Kidney (tissue), 14 donors: ENCODE data around the gene HRC. TPM values are rescaled to one million over a fixed set of nuclear protein-coding genes. Genes with fewer than 3 reads are reported as not detected.

Experiments
- DNase-seq, 5 donors: peaks; one replicate each; pipeline ENCODE4 v3.0.0-alpha.2; 2013 to 2020
- FAIRE-seq: peaks from 2 replicates; lab custom pipeline; 2012; peaks lifted over from hg19 to GRCh38; lab: Jason Lieb, UNC
- H3K27ac ChIP-seq, 2 donors: one replicate each; pipeline ENCODE4 v1.7.0; 2013; ENCODE audit warnings: low read depth in 2 of 2, low read length in 2 of 2, inconsistent platforms in 1 of 2
- H3K27me3 ChIP-seq: one replicate; pipeline ENCODE4 v1.7.1; 2013; ENCODE audit warnings: low read length, inconsistent platforms; ENCODE audit not compliant: control insufficient read depth, insufficient read depth
- H3K36me3 ChIP-seq, 3 donors: one replicate each; pipeline versions ENCODE4 v1.7.0 to v1.7.1; 2013; ENCODE audit warnings: low read length in 3 of 3, control low read depth in 1 of 3, inconsistent platforms in 1 of 3; ENCODE audit not compliant: insufficient read depth in 3 of 3, control insufficient read depth in 2 of 3
- H3K4me1 ChIP-seq, 3 donors: one replicate each; pipeline versions ENCODE4 v1.7.0 to v1.7.1; 2013; ENCODE audit warnings: low read length in 3 of 3, inconsistent platforms in 1 of 3, low read depth in 1 of 3; ENCODE audit not compliant: control insufficient read depth in 2 of 3, insufficient read depth in 2 of 3
- H3K4me3 ChIP-seq, 3 donors: one replicate each; pipeline versions ENCODE4 v1.7.0 to v1.8.1; 2013; ENCODE audit warnings: low read length in 3 of 3, control low read depth in 1 of 3, inconsistent platforms in 1 of 3
- H3K9ac ChIP-seq, 3 donors: one replicate each; pipeline versions ENCODE4 v1.7.0 to v1.7.1; 2013; ENCODE audit warnings: low read length in 3 of 3, control low read depth in 1 of 3, inconsistent platforms in 1 of 3
- H3K9me3 ChIP-seq, 3 donors: one replicate each; pipeline versions ENCODE4 v1.7.0 to v1.7.1; 2013; ENCODE audit warnings: low read length in 3 of 3, control low read depth in 1 of 3, inconsistent platforms in 1 of 3; ENCODE audit not compliant: control insufficient read depth in 2 of 3, insufficient read depth in 1 of 3
- intact Hi-C: fragments of 100-400 bp; cut with DNase I; formaldehyde crosslinking; loops from one replicate; pipeline ENCODE4 v1.11.1; 2022
- polyA plus RNA-seq: library from polyadenylated mRNA; stranded (reverse); fragments of 350-450 nt; fragmentation: Illumina TruSeq; extraction: RNeasy Lipid Tissue Mini Kit (QIAGEN cat#74804); gene quantifications from one replicate; pipeline ENCODE4 v1.2.3, GENCODE V29; 2014; ENCODE audit warnings: low read depth, low replicate concordance; ENCODE audit not compliant: insufficient read depth
- total RNA-seq: library from RNA; stranded (reverse); fragmentation: NEBNext Ultra II Directional; extraction: Animal tissue kit (Norgen Biotek cat#: 25700); gene quantifications from one replicate; pipeline ENCODE4 v1.2.1, GENCODE V29; 2021
- TF ChIP-seq, protein P1 (sequence below): IDR thresholded peaks from 3 replicates; pipeline ENCODE4 v1.5.1; 2012; ENCODE audit warnings: mild to moderate bottlenecking, moderate library complexity, borderline replicate concordance; ENCODE audit not compliant: insufficient read depth; ENCODE audit errors: extremely low read depth
- donor health status: control.
- donor health status: control.
- donor health status: control.
- donor health status: control.
- donor health status: control.
- donor health status: DM: yes; HTN: yes; CAD: no.
- donor health status: Normal renal cell carcinoma (clear cell type).

The HRC gene
- total and polyA plus RNA-seq, 2 donors from 2014 or later, result 4.2 to 7.0 TPM

DNA sequence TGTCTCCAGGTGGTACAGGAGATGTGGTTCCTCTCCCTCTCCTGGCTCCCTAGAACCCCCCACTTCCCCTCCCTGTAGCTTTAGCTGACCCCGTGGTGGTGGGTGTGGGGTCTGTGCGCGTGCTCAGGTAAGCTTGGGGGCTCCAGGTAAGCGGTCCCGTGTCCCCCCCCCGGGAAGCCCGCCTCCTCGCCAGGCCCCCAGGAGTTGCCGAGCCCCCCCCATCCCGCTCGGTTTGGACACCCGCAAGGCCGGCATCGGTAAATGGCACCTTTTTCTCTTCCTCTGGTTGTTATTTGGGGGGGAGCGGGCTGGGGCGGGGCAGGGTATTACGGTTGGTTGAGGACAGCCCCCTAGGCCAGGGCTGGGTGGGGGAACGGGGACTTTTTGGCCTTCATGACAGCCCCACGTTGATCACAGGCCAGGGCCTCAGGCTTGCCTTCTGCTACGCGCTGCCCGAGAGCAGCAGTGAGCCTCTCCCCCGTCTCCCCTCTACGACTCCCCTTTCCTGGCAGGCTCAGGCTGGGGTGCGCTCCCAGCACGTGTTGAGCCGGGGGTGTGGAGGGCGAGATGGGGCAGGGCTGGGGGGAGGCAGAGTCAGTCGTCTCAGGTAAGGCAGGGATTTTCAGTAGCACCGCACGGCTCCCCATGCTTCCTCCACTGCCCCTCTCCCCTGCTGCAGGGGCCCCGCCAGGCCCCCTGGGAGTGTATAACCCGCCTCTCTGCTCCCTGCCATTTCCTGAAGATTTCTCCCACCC, 51.7 kb downstream of the HRC start:
- peaks cover 8 to 52% (median 36%) of the 10 kb centered on the region in 3 donors for H3K36me3 ChIP-seq
- no peaks in the 10 kb centered on the region for H3K4me1 ChIP-seq
- no peak for DNase-seq
- intact Hi-C loops, result loop anchor here (10.0 kb wide), 1 partner anchor 111 kb away; no protein-coding TSS in a partner anchor
- H3K9me3 ChIP-seq, result no peaks in the 10 kb centered on the region
- TF ChIP-seq, protein P1, sequence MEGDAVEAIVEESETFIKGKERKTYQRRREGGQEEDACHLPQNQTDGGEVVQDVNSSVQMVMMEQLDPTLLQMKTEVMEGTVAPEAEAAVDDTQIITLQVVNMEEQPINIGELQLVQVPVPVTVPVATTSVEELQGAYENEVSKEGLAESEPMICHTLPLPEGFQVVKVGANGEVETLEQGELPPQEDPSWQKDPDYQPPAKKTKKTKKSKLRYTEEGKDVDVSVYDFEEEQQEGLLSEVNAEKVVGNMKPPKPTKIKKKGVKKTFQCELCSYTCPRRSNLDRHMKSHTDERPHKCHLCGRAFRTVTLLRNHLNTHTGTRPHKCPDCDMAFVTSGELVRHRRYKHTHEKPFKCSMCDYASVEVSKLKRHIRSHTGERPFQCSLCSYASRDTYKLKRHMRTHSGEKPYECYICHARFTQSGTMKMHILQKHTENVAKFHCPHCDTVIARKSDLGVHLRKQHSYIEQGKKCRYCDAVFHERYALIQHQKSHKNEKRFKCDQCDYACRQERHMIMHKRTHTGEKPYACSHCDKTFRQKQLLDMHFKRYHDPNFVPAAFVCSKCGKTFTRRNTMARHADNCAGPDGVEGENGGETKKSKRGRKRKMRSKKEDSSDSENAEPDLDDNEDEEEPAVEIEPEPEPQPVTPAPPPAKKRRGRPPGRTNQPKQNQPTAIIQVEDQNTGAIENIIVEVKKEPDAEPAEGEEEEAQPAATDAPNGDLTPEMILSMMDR, result no peak
- H3K4me3 ChIP-seq, result no peak overlapping the region
- no peak overlapping the region for H3K9ac ChIP-seq
- no peak overlapping the region for H3K27ac ChIP-seq
- no peaks in the 10 kb centered on the region for H3K27me3 ChIP-seq
- FAIRE-seq, result no peak

DNA sequence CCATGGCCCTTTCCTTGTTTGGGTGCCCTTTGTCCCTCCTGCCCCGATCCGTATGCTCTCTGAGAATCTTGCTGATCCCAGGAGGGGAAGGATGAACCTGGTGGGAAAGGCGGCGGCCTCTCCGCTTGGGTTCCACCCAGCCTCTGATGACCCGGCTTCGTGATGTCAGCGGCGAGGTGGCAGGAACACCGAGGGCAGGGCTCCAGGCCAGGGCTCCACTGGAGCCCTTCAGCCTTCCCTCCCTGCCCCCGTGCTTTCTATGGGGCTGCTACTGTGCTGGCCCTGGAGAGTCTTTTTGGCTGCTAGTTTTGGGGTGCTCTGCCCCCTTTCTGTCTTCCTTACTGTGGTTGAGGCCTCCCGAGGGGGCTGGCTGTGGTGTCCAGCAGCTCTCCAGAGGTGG, 52.9 kb downstream of the HRC start:
- Histone ChIP-seq H3K27me3 (no peaks in the 10 kb centered on the region), H3K27ac (no peak overlapping the region), H3K9ac (no peak overlapping the region), H3K36me3 (peaks cover 15 to 62% (median 31%) of the 10 kb centered on the region in 3 donors), H3K9me3 (no peaks in the 10 kb centered on the region), H3K4me3 (no peak overlapping the region), H3K4me1 (peaks cover 0 to 6% (median 0%) of the 10 kb centered on the region in 3 donors)
- FAIRE-seq, result no peak
- no peak for DNase-seq
- TF ChIP-seq, protein P1, result no peak
- intact Hi-C loops, result loop anchor here (10.0 kb wide), 1 partner anchor 112 kb away; no protein-coding TSS in a partner anchor

Other genes with a start within 250 kb of the HRC start
- 0.60 TPM for gene DHDH, start 221.7 kb downstream of the HRC start, total RNA-seq
- 26.3 TPM for gene DHDH, start 221.7 kb downstream of the HRC start, polyA plus RNA-seq
- 76.7 TPM for gene BAX, start 200.5 kb downstream of the HRC start, total RNA-seq
- gene BAX, start 200.5 kb downstream of the HRC start, polyA plus RNA-seq, result 141 TPM
- 1,841 TPM for gene FTL, start 190.1 kb downstream of the HRC start, total RNA-seq
- gene FTL, start 190.1 kb downstream of the HRC start, polyA plus RNA-seq, result 17,016 TPM
- 41.5 TPM for gene GYS1, start 162.1 kb downstream of the HRC start, total RNA-seq
- 23.9 TPM for gene GYS1, start 162.1 kb downstream of the HRC start, polyA plus RNA-seq
- gene RUVBL2, start 161.5 kb downstream of the HRC start, total RNA-seq, result 57.0 TPM
- gene RUVBL2, start 161.5 kb downstream of the HRC start, polyA plus RNA-seq, result 83.6 TPM
- not detected for gene LHB, start 138.3 kb downstream of the HRC start, total RNA-seq
- gene LHB, start 138.3 kb downstream of the HRC start, polyA plus RNA-seq, result not detected
- gene CGB3, start 131.1 kb downstream of the HRC start, total RNA-seq, result not detected
- not detected for gene CGB3, start 131.1 kb downstream of the HRC start, polyA plus RNA-seq
- not detected for gene CGB2, start 123.5 kb downstream of the HRC start, total RNA-seq
- not detected for gene CGB2, start 123.5 kb downstream of the HRC start, polyA plus RNA-seq
- not detected for gene CGB1, start 118.5 kb downstream of the HRC start, total RNA-seq
- gene CGB1, start 118.5 kb downstream of the HRC start, polyA plus RNA-seq, result not detected
- gene CGB5, start 111.5 kb downstream of the HRC start, total RNA-seq, result not detected
- not detected for gene CGB5, start 111.5 kb downstream of the HRC start, polyA plus RNA-seq
- gene CGB8, start 106.3 kb downstream of the HRC start, total RNA-seq, result not detected
- gene CGB8, start 106.3 kb downstream of the HRC start, polyA plus RNA-seq, result not detected
- not detected for gene CGB7, start 97.6 kb downstream of the HRC start, total RNA-seq
- gene CGB7, start 97.6 kb downstream of the HRC start, polyA plus RNA-seq, result not detected
- gene NTF4, start 90.6 kb downstream of the HRC start, total RNA-seq, result 0.28 TPM
- not detected for gene NTF4, start 90.6 kb downstream of the HRC start, polyA plus RNA-seq
- gene KCNA7, start 82.7 kb downstream of the HRC start, total RNA-seq, result not detected
- gene KCNA7, start 82.7 kb downstream of the HRC start, polyA plus RNA-seq, result not detected
- gene SNRNP70, start 69.9 kb downstream of the HRC start, total RNA-seq, result 203 TPM
- gene SNRNP70, start 69.9 kb downstream of the HRC start, polyA plus RNA-seq, result 144 TPM
- 4.7 TPM for gene LIN7B, start 41.0 kb downstream of the HRC start, total RNA-seq
- gene LIN7B, start 41.0 kb downstream of the HRC start, polyA plus RNA-seq, result 9.7 TPM
- 0.82 TPM for gene C19orf73, start 36.3 kb downstream of the HRC start, total RNA-seq
- gene C19orf73, start 36.3 kb downstream of the HRC start, polyA plus RNA-seq, result 3.9 TPM
- gene PPFIA3, start 35.9 kb downstream of the HRC start, total RNA-seq, result 7.1 TPM
- 20.0 TPM for gene PPFIA3, start 35.9 kb downstream of the HRC start, polyA plus RNA-seq
- gene TRPM4, start 2.4 kb upstream of the HRC start, total RNA-seq, result 89.1 TPM
- gene TRPM4, start 2.4 kb upstream of the HRC start, polyA plus RNA-seq, result 47.6 TPM
- 3.7 TPM for gene SLC6A16, start 169.8 kb upstream of the HRC start, total RNA-seq
- gene SLC6A16, start 169.8 kb upstream of the HRC start, polyA plus RNA-seq, result 1.5 TPM
- 35.7 TPM for gene CD37, start 180.0 kb upstream of the HRC start, total RNA-seq
- 3.8 TPM for gene CD37, start 180.0 kb upstream of the HRC start, polyA plus RNA-seq
- gene TEAD2, start 207.0 kb upstream of the HRC start, total RNA-seq, result 30.2 TPM
- 15.7 TPM for gene TEAD2, start 207.0 kb upstream of the HRC start, polyA plus RNA-seq
- 0.57 TPM for gene DKKL1, start 208.5 kb upstream of the HRC start, total RNA-seq
- gene DKKL1, start 208.5 kb upstream of the HRC start, polyA plus RNA-seq, result 0.95 TPM
- gene KASH5, start 232.9 kb upstream of the HRC start, total RNA-seq, result not detected
- gene KASH5, start 232.9 kb upstream of the HRC start, polyA plus RNA-seq, result not detected